NT2/D1 (cell line): Measurements from ENCODE around the gene PNPLA8.

Experiments
- YY1 ChIP-seq: IDR thresholded peaks from 2 replicates; pipeline ENCODE4 v1.6.1; 2011; ENCODE audit not compliant: insufficient read length, insufficient read depth
- ZNF274 ChIP-seq: IDR thresholded peaks from 2 replicates; pipeline ENCODE4 v1.6.1; 2011; ENCODE audit warnings: mild to moderate bottlenecking, low read depth, low read length

- TF ChIP-seq ZNF274: no peak
- no peak for TF ChIP-seq YY1
These were observed 98.2 kb downstream of the PNPLA8 start for GRCh38 chr7:108427766-108428165.
